HCT116 (cell line): ENCODE results near the gene SRD5A3. TPM values are rescaled to one million over a fixed set of nuclear protein-coding genes. Genes with fewer than 3 reads are reported as not detected.

Source experiments
- ATAC-seq: fragments of 200-7000 bp; cut with Tn5 transposase; 2 replicates; pipeline ENCODE4 v1.9.1; 2020; ENCODE audit warnings: mild to moderate bottlenecking, moderate library complexity
- BruUV-seq: library from RNA; stranded (reverse); fragments of 400-500 nt; replicated peaks from 2 replicates; lab custom pipeline; 2021; lab: Mats Ljungman, UMichigan
- CTCF ChIA-PET: fragments of 300-600 bp; sonication (Branson Sonifier 250); formaldehyde crosslinking; loops from one replicate; lab custom pipeline; 2021; ENCODE audit warnings: antibody characterized with exemption; lab: Charles Lee
- POLR2A ChIA-PET: fragments of 300-600, 350-600 bp; sonication (Branson Sonifier 250); formaldehyde crosslinking; loops from one replicate; lab custom pipeline; 2021; ENCODE audit warnings: antibody characterized with exemption; lab: Charles Lee
- RAD21 ChIA-PET, 2 experiments: fragments of 300-600 bp; sonication (Branson Sonifier 250); formaldehyde crosslinking; loops; one replicate each; lab custom pipeline; 2023; ENCODE audit warnings: low total read pairs in 2 of 2; ENCODE audit not compliant: uncharacterized antibody in 2 of 2, unreplicated experiment in 2 of 2, low non-redundant PET in 1 of 2; lab: Charles Lee
- DNase-seq: peaks from one replicate; pipeline ENCODE4 v3.0.0-alpha.2; 2010; ENCODE audit warnings: low read depth, low spot score
- H2AFZ ChIP-seq: fragments of 200-600 bp; shearing (Covaris generic), sonication (generic); 2 replicates; pipeline ENCODE4 v1.6.1; 2017; ENCODE audit warnings: low read depth, mixed run types, mixed read lengths, antibody characterized with exemption, low read length; ENCODE audit not compliant: poor library complexity, severe bottlenecking
- H3K27ac ChIP-seq: 2 replicates; pipeline ENCODE4 v1.5.1; 2012; ENCODE audit warnings: low read depth, low read length
- H3K27me3 ChIP-seq: fragments of 200-600 bp; sonication (generic); 2 replicates; pipeline ENCODE4 v1.6.1; 2016; ENCODE audit warnings: mixed run types, low read length, mixed read lengths; ENCODE audit not compliant: insufficient read depth
- H3K36me3 ChIP-seq, 2 experiments: fragments of 200-500 bp in 1 of 2; fragments of 200-600 bp in 1 of 2; sonication (Bioruptor generic) in 1 of 2; sonication (generic) in 1 of 2; 2 replicates each; pipeline versions ENCODE4 v1.5.1 to v1.6.1; 2014 to 2016; ENCODE audit warnings: low read length in 2 of 2, inconsistent platforms in 1 of 2, mixed read lengths in 1 of 2, mixed run types in 1 of 2; ENCODE audit not compliant: insufficient read depth in 2 of 2, control insufficient read depth in 1 of 2
- H3K4me1 ChIP-seq, 2 experiments: fragments of 200-600 bp in 1 of 2; sonication (generic) in 1 of 2; 2 replicates each; pipeline versions ENCODE4 v1.5.1 to v1.6.1; 2012 to 2017; ENCODE audit warnings: low read length in 2 of 2, inconsistent platforms in 1 of 2, mild to moderate bottlenecking in 1 of 2, mixed read lengths in 1 of 2, mixed run types in 1 of 2, moderate library complexity in 1 of 2; ENCODE audit not compliant: insufficient read depth in 2 of 2, control insufficient read depth in 1 of 2
- H3K4me2 ChIP-seq: fragments of 200-600 bp; sonication (generic); 2 replicates; pipeline ENCODE4 v1.6.1; 2017; ENCODE audit warnings: mixed run types, low read length, mixed read lengths
- H3K4me3 ChIP-seq, 2 experiments: fragments of 200-600 bp in 1 of 2; sonication (generic) in 1 of 2; replicated peaks in 1 of 2; 2 replicates each; pipeline ENCODE4 v1.5.1; 2011 to 2016; ENCODE audit warnings: low read length in 2 of 2, control low read depth in 1 of 2, low read depth in 1 of 2, mild to moderate bottlenecking in 1 of 2, mixed read lengths in 1 of 2, mixed run types in 1 of 2
- H3K79me2 ChIP-seq: fragments of 200-600 bp; sonication (generic); 2 replicates; pipeline ENCODE4 v1.6.1; 2017; ENCODE audit warnings: mild to moderate bottlenecking, mixed run types, low read length, moderate library complexity, mixed read lengths; ENCODE audit not compliant: insufficient read depth
- H3K9ac ChIP-seq: fragments of 200-600 bp; sonication (generic); 2 replicates; pipeline ENCODE4 v1.6.1; 2016; ENCODE audit warnings: low read length, mixed read lengths
- H3K9me2 ChIP-seq: fragments of 200-600 bp; sonication (generic), shearing (Covaris generic); 2 replicates; pipeline ENCODE4 v1.6.1; 2017; ENCODE audit warnings: mixed run types, mild to moderate bottlenecking, moderate library complexity; ENCODE audit not compliant: insufficient read depth
- H3K9me3 ChIP-seq, 2 experiments: fragments of 200-500 bp in 1 of 2; fragments of 200-600 bp in 1 of 2; sonication (Bioruptor generic) in 1 of 2; sonication (generic) in 1 of 2; 2 replicates each; pipeline ENCODE4 v1.6.1; 2014 to 2017; ENCODE audit warnings: low read length in 2 of 2, mixed read lengths in 2 of 2, inconsistent platforms in 1 of 2, low read depth in 1 of 2, mild to moderate bottlenecking in 1 of 2, mixed run types in 1 of 2, moderate library complexity in 1 of 2; ENCODE audit not compliant: control insufficient read depth in 1 of 2, insufficient read depth in 1 of 2
- H4K20me1 ChIP-seq: fragments of 200-600 bp; sonication (generic), shearing (Covaris generic); 2 replicates; pipeline ENCODE4 v1.6.1; 2017; ENCODE audit warnings: mixed run types, mild to moderate bottlenecking, moderate library complexity; ENCODE audit not compliant: insufficient read depth
- CBX3 ChIP-seq: IDR thresholded peaks from 2 replicates; pipeline ENCODE4 v1.6.1; 2012; ENCODE audit warnings: low read depth
- EGR1 ChIP-seq: IDR thresholded peaks from 2 replicates; pipeline ENCODE4 v1.6.1; 2012; ENCODE audit warnings: low read depth
- ELF1 ChIP-seq: IDR thresholded peaks from 2 replicates; pipeline ENCODE4 v1.6.1; 2012; ENCODE audit warnings: low read depth, borderline replicate concordance
- SRF ChIP-seq: IDR thresholded peaks from 2 replicates; pipeline ENCODE4 v1.6.1; 2012; ENCODE audit warnings: low read depth
- TCF7L2 ChIP-seq: IDR thresholded peaks from 2 replicates; pipeline ENCODE4 v1.7.0; 2011; ENCODE audit warnings: borderline replicate concordance, inconsistent platforms; ENCODE audit not compliant: insufficient read depth, insufficient read length; ENCODE audit errors: extremely low read depth
- YY1 ChIP-seq: IDR thresholded peaks from 2 replicates; pipeline ENCODE4 v1.6.1; 2011; ENCODE audit warnings: low read length, low read depth, moderate library complexity, mild to moderate bottlenecking; ENCODE audit not compliant: insufficient replicate concordance; ENCODE audit errors: extremely low read depth
- ZFX ChIP-seq: fragments of 450-650 bp; IDR thresholded peaks from 2 replicates; pipeline ENCODE4 v1.6.1; 2017
- intact Hi-C: fragments of 100-400 bp; cut with micrococcal nuclease; formaldehyde crosslinking; loops from 2 replicates; pipeline ENCODE4 v1.10.0; 2022
- total RNA-seq: library from RNA; stranded (reverse); gene quantifications from one replicate; pipeline ENCODE4 v1.2.1, GENCODE V29; 2021; ENCODE audit not compliant: unreplicated experiment
- TF ChIP-seq, protein P1 (sequence below), 3 experiments: fragments of 200-600 bp in 1 of 3; sonication (generic) in 1 of 3; IDR thresholded peaks in 2 of 3; conservative IDR thresholded peaks in 1 of 3; 2 replicates each; pipeline ENCODE4 v1.5.1; 2012 to 2017; ENCODE audit warnings: low read depth in 2 of 3, low read length in 2 of 3, antibody characterized with exemption in 1 of 3, borderline replicate concordance in 1 of 3, control low read depth in 1 of 3, mild to moderate bottlenecking in 1 of 3, mixed read lengths in 1 of 3, mixed run types in 1 of 3, moderate library complexity in 1 of 3; ENCODE audit not compliant: insufficient read depth in 1 of 3
- TF ChIP-seq, protein P2 (sequence below): IDR thresholded peaks from 2 replicates; pipeline ENCODE4 v1.6.1; 2011; ENCODE audit warnings: mild to moderate bottlenecking, low read length, moderate library complexity; ENCODE audit not compliant: insufficient replicate concordance; ENCODE audit errors: extremely low read depth

Gene SRD5A3
- total RNA-seq, 1 experiment from 2014 or later: 19.9 TPM

DNA sequence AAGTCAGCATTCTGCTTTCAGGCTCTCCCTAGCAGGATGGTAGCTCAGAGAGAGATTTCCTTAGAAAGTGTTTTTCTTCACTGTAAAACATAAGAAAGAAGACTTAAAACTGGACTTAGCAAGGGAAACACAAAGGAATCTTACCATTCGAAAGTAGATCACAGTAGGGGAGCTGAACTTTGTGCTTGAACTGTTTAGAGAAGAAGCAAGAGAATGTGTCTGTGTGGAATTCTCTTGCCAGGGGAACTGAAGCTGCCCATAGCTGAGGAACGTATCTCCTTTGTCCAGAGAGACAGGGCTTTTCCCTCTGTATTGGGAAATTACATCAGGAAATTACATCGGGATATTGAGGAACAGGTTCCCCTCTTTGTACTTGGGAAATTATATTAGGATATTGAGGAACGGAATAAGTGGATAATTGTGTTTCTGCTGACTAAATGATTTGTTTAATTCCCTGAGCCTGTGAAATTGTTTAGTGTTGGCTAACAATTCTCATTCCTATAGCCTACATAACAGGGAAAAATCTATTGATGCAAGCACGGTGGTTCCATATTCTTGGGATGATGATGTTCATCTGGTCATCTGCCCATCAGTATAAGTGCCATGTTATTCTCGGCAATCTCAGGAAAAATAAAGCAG, 21.2 kb downstream of the SRD5A3 start:
- ATAC-seq: no peak
- intact Hi-C loops: no loop called here

DNA sequence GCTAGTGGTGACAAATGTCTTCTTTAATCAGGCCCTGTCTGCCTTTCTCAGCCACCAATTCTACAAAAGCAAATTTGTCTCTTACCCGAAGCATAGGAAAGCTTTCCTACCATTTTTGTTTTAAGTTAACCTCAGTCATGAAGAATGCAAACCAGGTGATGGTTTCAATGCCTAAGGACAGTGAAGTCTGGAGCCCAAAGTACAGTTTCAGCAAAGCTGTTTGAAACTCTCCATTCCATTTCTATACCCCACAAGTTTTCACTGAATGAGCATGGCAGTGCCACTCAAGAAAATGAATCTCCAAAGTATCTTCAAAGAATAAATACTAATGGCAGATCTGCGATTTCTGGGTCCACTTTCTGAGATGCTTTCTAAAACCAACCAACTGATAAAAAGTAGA, 23.9 kb downstream of the SRD5A3 start:
- Histone ChIP-seq H3K27me3 (no peaks in the 10 kb centered on the region), H4K20me1 (no peaks in the 10 kb centered on the region), H2AFZ (no peak overlapping the region), H3K4me1 (no peaks in the 10 kb centered on the region), H3K36me3 (no peaks in the 10 kb centered on the region), H3K9me2 (no peaks in the 10 kb centered on the region), H3K9me3 (no peaks in the 10 kb centered on the region), H3K79me2 (no peaks in the 10 kb centered on the region), H3K9ac (no peak overlapping the region), H3K27ac (no peak overlapping the region), H3K4me2 (no peak overlapping the region), H3K4me3 (no peak overlapping the region)
- ChIA-PET RAD21 (no interaction called here), POLR2A (no interaction called here), CTCF (no interaction called here)
- no peak for TF ChIP-seq ZFX
- TF ChIP-seq SRF: no peak
- TF ChIP-seq YY1: no peak
- no peak for TF ChIP-seq EGR1
- TF ChIP-seq CBX3: no peak
- TF ChIP-seq ELF1: no peak
- TF ChIP-seq, protein P1, sequence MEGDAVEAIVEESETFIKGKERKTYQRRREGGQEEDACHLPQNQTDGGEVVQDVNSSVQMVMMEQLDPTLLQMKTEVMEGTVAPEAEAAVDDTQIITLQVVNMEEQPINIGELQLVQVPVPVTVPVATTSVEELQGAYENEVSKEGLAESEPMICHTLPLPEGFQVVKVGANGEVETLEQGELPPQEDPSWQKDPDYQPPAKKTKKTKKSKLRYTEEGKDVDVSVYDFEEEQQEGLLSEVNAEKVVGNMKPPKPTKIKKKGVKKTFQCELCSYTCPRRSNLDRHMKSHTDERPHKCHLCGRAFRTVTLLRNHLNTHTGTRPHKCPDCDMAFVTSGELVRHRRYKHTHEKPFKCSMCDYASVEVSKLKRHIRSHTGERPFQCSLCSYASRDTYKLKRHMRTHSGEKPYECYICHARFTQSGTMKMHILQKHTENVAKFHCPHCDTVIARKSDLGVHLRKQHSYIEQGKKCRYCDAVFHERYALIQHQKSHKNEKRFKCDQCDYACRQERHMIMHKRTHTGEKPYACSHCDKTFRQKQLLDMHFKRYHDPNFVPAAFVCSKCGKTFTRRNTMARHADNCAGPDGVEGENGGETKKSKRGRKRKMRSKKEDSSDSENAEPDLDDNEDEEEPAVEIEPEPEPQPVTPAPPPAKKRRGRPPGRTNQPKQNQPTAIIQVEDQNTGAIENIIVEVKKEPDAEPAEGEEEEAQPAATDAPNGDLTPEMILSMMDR (IDR thresholded peaks at IDR 0.05 in 2 of 3, conservative IDR thresholded peaks at IDR 0.05 in 1 of 3; ENCODE audit: borderline replicate concordance in 1 of 3, insufficient read depth in 1 of 3, low read depth in 2 of 3, low read length in 2 of 3): no peak
- no peak for TF ChIP-seq TCF7L2
- DNase-seq (no peak), ATAC-seq (no peak)
- TSS peak; percentile 39 for BruUV-seq
- intact Hi-C loops: no loop called here

More for the DNA sequence above, 21.2 kb downstream of the SRD5A3 start:
- no peak overlapping the region for H3K4me2 ChIP-seq
- H3K4me1 ChIP-seq: peaks cover 5 to 15% of the 10 kb centered on the region in 2 experiments; a peak in 3 of 4 replicates
- no peak overlapping the region for H3K27ac ChIP-seq
- no peaks in the 10 kb centered on the region for H3K36me3 ChIP-seq
- CTCF ChIA-PET: no interaction called here
- no peaks in the 10 kb centered on the region for H3K9me2 ChIP-seq
- H4K20me1 ChIP-seq: no peaks in the 10 kb centered on the region
- no peaks in the 10 kb centered on the region for H3K79me2 ChIP-seq
- POLR2A ChIA-PET: no interaction called here
- no peaks in the 10 kb centered on the region for H3K27me3 ChIP-seq
- no peaks in the 10 kb centered on the region for H3K9me3 ChIP-seq
- BruUV-seq: no TSS peak
- TF ChIP-seq YY1: no peak
- TF ChIP-seq, protein P2, sequence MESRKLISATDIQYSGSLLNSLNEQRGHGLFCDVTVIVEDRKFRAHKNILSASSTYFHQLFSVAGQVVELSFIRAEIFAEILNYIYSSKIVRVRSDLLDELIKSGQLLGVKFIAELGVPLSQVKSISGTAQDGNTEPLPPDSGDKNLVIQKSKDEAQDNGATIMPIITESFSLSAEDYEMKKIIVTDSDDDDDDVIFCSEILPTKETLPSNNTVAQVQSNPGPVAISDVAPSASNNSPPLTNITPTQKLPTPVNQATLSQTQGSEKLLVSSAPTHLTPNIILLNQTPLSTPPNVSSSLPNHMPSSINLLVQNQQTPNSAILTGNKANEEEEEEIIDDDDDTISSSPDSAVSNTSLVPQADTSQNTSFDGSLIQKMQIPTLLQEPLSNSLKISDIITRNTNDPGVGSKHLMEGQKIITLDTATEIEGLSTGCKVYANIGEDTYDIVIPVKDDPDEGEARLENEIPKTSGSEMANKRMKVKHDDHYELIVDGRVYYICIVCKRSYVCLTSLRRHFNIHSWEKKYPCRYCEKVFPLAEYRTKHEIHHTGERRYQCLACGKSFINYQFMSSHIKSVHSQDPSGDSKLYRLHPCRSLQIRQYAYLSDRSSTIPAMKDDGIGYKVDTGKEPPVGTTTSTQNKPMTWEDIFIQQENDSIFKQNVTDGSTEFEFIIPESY: no peak
- H3K4me3 ChIP-seq: no peak overlapping the region
- DNase-seq: no peak
- no peak overlapping the region for H2AFZ ChIP-seq
- RAD21 ChIA-PET: no interaction called here
- H3K9ac ChIP-seq: no peak overlapping the region
